OCI-M2 (cell line): ENCODE measurements around the gene HK3.

Experiments
- DNase-seq: peaks from one replicate; lab custom pipeline; 2025; ENCODE audit not compliant: unreplicated experiment; lab: John Stamatoyannopoulos, UW

HK3 gene

DNA sequence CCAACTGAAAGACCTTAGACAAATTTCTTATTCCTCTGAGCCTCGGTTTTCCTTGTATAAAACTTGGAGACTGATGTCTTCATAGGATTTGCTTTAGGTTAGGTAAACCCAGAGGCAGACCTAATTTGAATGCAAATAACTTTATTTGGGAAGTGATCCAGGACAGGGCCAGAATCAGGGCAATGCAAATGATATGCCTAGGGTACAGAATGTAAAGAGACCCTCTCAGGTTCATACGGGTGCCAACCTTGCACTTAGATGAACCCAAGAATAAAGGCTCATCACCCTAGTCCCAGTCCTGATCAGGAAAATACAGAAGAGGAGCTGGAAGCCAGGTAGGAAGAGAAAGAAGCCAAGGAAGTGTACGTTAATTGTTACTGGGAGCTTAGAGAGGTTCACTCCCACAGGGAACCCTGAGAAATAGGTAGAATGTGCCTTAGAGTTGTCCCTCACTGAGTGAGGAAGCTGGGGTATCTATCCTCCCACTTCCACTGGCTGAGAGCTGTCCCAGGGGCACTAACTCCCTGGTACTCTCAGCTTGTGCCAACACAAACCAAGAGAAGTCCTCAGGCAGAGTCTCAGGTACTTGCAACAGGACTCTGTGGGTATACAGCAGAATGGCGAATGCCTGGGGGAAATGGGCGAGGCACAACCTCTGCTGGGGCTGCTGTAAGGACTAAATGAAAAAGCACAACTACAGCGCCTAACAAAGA, 3.1 kb upstream of the HK3 start:
- DNase-seq = no peak

DNA sequence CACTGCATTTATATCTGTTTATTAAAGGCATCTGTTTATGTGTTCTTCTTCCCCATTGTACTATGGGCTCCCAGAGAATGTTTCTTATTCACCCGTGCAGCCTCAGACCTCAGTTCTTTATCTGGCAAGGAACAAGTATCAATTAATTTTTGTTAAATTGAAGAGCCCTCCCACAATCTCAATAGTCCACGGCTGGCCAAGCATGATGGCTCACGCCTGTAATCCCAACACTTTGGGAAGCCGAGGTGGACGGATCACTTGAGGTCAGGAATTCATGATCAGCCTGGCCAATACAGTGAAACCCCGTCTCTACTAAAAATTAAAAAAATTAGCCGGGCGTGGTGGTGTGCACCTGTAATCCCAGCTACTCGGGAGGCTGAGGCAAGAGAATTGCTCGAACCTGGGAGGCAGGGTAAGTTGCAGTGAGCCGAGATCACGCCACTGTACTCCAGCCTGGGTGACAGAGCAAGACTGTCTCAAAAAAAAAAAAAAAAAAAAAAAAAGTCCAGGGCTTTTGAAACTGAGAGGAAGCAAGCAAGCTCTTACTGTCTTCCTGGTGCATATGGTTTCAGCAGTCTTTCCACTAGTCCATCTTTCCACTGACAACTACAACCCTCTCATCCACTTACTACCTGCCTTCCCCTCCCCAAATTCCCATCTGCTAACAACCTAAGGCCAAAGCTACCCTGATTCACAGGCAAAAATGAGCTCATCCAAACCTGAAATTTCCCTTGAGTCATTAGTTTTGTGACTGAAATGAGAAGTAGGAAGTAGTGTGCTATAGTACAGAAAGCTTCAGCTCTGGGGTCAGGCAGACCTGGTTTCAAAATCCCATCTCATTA, 2.3 kb upstream of the HK3 start:
- no peak for DNase-seq

DNA sequence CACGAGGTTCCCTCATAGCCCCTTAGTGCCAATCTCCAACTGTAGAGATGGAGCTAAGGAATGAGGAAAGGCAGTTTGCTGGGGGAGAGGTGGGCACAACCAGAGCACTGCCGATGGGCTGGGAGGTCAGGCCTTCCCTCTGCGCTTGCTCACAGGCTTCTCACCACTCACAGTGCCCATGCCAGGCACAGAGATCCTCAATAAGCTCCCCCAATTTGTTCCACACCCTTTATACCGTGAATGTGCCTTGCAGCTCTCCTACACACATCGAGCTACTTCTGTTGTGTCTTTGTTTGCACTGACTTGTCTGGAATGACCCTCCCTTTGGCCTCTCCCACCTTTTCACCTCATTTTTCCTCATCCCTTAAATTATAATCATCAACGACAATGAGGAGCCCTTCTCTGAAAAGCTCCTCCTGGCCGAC, 1.6 kb upstream of the HK3 start:
- no peak for DNase-seq

DNA sequence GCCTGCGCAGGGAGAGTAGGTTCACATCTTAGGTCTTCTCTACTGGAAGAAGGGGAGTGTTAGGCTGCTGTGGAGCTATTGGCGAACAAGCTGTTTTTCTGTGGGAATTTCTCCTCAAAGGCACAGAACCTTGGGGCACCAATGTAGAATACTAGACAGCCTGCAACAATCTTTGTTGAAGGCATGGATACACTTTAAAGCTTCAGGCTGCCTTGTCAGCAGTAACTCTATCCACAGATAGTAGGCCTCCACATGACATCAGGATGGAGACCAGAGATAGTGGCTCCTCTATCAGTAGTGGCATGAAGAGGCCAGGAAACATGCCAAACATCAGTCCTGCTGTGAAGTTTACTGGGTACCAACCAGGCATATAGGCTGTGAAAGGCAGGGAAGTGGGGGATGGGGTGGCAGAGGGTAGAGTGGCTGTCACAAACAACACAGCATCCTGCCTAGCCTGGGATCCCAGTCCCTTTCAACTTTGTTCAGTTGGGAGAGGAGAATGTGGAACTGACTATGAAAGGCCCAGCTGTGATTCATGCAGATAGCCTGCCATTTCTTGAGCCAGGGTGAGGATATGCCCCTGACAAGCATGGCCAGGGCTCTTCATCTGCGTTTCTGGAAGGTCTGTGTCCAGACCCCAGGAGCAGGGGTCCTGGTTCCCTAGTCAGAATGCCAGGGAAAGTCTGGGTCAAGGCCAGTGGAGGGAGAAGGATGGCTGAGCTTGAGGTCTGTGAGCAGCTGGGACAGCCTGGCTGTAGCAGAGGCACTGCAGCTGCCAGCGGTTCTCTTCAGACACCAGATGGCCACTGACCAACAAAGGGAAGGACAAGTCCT, 1.0 kb upstream of the HK3 start:
- no peak for DNase-seq

DNA sequence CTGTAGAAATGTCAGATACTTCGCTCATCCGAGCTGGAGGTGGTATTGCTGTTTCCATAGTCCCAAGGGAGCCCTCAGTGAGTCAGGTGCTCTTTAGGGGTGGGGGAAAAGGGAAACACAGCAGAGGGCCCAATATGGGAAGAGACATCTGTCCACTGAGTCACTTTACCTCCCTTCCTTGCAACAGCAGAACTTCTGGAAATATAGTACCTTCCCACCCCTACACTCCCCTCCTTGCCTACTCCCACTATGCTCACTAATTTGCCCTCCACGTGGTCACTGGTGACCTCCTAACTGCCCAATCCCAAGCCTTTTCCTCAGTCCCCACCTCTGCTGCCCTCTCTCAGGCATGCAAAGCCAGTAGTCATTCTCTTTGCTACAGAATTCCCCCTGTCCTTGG, 1.9 kb downstream of the HK3 start:
- DNase-seq = no peak

DNA sequence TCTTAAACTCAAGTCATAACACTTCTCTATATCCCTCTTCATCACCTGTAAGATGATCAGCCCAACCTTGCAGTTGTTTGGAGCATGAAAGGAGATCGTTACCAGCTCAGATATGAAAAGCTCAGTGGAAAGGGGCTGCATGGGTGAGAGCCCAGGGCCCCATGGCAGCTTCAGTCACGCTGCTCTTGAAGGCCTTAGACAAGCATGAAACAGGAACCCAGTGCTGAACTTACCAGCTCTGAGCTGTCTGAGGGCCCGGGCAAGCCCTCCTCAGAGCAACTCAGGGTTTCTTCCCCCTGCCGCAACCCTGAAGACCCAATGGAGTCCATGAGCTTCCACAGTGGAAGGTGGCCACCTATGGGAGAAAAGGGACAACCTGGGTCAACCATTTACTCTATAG, 3.3 kb downstream of the HK3 start:
- no peak for DNase-seq

DNA sequence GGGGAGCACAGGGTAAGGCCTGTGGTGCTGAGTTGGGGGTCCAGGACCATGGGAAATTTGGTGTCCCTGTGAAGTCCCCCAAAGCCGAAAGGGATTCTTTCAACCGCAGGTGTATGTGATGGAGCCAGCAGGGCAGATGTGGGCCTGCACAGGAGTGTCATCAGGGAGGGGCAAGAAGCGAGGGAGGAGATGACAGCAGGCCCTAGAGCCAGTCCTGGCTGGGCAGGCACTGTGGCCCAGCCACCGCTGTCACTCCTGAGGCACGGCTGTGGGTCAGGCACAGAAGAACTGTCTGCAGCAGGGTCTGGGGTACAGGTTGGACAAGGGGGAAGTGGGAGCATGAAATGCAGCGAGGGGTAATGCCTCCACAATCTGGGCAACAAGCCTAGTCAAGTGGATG, 4.8 kb downstream of the HK3 start:
- DNase-seq = no peak

DNA sequence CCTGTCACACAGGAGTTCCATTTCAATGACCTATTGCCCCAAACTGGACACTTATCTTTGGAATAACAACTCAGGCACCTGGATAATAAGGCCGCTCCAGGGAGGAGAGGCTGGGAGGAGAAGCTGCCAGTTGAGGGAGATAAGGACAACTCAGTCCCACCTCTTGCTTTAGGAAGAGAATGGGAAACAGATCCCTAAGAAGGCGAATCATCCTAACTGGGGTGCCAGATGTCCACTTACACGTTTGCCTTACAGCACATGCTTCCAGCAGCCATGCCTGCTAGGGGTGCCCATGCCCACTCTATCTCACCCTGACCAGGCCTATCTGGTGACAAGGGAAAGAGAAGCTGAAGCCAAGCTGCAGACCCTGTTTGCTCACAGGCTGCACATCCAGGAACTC, 6.5 kb downstream of the HK3 start:
- no peak for DNase-seq

DNA sequence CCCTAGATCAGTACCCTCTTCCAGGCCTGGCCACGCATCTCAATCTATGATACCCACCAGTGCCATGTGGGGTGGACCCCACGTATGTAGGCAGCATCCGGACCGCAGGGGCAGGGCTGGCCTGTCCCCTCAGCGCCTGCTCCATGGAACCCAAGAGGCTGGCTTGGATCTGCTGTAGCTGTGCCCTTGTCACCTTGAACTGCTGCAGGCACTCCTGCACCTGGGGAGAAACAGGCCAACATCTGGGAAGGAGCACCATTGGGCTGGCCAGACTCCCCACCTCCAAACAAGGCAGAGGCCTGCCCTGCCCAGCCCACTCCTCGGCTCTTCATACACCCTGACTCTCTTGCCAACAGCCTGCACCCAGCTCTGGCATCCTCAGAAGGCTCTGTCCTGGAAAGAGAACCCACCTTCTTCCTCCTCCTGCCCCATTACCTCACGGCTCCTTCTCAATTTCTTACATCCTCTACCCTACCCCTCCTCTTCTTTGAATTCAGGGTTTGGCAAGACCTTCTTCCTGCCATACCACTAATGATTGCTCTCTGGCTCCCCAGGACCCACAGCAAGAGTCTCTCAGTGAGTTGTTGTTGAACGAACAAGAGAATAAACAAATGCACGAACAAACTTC, 7.7 kb downstream of the HK3 start:
- no peak for DNase-seq

DNA sequence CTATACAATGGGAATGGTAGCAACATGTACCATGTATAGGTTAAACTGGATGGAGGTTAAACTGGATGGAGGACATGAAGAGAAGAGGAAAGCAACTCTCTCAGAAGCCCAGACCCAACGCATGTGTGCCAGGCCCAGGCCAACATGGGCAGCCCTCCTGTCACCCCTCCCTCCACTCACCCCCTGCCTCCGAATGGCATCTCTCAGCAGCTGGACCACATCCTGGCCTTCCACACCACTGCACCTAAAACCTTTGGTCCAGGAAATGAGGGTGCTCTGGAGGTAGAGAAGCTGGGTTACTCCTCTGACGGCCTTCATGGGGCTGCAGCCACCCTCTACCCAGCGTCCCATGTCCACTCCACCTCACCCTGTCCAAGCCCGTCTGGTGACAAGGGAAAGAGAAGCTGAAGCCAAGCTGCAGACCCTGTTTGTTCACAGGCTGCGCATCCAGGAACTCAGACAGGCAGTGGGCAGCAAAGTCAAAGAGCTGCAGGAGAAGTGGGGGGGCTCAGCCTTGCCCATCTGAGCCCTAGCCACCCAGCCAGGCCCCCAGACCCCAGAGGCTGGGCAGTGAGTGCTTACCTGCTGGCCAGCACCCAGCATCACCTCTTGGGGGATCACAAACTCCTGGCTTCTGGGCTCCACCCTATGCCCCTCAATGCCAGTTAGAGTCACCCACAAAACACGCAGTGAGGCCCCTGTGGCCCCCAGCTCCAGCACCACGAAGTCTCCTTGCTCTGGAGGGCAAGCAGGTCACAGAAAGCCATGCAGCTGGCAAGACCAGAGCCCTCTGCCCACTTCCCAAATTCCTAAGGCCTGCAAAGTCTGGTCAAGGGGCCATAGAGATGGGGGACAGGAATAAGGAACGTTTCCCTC, 8.5 kb downstream of the HK3 start:
- no peak for DNase-seq

DNA sequence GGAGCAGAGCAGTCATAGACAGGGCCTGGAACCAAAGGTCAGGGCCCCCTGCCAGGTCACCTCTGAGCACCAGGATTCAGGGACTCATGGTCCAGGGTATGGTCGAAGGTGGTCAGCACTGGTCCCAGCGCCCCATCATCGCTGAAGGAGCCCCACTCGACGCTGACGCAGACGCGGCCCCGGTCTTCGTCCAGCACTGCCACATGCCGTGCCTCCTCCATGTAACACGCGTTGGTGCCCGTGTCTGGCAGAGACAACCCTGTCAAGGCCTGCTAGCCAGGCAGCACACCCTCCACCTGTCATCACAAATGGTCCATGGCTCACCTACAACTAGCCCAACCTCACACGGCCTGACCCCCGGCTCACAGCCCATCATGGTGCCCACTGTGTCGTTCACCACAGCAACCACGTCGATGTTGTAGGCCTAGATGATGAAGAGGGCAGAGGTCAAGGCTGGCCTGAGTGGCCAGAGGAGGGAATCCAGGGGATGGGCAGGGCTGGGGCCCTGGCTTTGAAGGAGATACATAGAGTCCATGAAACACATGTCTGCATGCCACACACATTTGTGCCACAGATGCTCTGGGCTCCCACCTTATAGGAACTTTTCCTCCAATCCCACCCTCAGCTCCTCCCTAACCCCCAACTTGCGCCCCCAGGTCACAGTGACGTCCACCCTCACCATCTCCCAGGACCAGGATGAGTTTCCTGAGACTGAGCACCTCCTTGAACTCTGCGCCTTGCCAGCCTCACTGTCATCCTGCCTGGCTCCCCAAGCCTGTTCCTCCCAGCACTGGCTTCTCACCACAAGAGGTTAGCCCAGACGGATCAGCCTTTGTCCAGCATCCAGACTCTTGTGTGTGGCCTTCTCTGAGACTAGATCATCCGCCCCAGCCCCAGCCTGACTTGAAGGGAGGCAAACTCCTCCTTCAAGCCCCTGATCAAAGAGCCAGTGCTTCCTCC, 9.5 kb downstream of the HK3 start:
- DNase-seq = no peak

DNA sequence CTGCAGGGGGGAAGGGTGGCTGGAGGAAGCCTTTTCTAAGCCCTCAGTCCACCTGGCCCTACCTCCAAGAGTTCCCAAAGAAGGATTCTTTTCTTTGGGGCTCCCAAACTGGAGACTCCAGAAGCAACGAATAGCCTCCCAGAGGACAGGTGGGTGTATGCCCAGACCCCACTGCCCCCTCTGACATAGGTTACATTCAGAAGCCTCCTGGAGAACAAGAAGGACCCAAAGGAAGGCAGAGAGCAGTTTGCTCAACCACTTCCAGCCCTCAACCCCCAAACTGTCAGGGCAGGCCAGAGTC, 10.3 kb downstream of the HK3 start:
- no peak for DNase-seq

DNA sequence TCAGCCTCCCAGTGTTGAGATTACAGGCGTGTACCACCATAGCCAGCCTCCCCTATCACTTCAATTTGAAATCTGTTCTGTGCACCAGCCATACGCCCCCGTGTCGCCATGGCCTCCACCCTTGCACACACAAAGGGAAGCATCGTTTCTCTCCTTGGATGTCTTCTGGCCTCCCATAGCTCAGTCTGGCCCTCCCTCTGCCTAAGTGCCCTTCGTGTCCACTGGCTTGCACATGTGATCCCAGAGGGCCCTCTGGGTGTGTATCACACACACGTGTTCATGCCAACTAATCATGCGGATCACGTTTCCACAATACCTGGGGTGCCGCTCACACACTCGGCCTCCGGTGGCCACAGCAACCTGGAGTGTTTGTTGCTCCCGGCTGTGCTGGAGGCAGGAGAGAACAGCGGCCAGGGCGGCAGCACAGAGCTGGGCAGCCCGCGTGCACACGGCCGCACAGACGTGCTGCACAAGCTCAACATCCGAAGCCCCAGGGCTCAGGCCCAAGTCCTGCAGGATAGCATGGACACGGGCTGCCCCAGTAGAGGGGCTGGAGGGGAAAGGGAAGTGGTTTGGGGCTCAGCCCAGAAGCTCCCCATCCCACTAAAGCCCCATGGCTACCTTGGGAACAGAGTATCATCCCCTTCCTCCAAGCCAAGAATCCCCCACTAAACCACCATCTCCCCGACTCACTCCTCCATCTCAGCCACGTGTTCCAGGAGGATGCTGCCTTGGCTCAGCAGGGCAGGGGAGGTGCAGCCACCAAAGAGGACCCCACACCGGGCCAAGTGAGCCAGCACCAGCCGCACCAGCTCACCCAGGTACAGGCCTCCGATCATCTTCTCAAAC, 10.9 kb downstream of the HK3 start:
- no peak for DNase-seq

DNA sequence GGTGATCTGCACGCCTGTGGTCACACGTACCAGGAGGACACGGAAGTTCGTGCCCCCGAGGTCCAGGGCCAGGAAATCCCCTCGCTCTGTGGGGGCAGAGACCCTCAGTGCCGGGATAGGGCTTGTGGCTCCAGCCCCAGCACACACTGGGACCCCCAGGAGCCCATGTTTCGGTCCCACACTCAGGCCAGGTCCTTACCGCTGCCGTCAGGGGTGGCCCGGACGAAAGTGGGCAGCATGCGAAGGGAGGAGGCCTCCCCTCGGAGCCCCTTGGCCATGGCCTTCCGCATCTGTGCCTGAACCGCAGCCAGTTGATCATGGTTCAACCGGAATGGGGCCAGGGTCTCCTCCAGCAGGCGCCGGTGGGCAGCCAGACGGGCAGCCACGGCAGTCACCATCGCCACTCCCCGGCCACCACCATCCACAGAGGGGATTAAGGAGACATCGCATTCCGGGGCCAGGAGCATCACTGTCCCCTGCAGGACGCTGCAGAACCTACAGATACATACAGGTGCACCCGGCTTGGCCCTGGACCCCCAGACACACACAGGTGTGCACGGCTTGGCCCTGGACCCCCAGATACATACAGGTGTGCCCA, 11.8 kb downstream of the HK3 start:
- no peak for DNase-seq

DNA sequence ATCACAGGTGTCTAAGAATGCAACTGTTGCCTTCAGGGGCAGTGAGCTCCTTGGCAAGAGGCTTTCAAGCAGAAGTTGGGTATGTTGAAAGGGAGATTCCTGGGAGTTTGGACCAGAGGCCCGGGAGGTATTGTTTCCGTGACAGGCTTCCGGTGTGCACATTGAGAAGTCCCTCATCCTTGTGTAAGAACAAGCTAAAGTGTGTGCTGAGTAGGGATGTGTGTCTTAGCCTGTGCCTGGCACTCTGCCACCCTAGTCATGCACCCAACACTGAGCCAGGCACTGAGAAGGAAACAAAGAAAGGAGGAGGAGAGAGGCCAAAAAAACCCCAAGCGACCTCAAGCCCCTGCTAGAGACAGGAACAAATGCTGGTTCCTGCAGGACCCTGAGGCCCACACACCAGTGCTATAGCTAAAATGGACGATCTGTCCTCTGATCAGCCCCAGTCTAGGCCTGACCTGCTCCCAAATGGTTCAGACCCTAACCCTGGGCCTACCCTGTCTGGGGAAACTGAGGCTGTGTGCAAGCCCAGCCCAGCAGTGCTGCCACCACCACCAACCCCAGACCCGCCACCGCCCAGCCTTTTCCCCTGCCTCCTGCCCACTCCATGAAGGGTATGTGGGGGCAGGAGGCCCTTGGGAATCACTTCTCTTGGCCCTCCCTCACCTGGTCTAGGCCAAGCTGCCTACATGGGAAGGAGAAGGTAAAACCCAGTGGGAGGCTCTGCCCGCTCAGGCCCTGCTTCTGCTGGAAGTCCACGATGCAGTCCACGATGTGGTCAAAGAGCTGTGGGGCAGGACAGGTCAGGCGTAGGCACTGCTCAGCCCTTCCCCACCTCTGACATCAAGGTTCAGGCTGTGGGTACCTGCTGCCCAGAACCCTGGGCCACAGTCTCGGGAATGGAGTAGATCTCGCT, 12.6 kb downstream of the HK3 start:
- no peak for DNase-seq

DNA sequence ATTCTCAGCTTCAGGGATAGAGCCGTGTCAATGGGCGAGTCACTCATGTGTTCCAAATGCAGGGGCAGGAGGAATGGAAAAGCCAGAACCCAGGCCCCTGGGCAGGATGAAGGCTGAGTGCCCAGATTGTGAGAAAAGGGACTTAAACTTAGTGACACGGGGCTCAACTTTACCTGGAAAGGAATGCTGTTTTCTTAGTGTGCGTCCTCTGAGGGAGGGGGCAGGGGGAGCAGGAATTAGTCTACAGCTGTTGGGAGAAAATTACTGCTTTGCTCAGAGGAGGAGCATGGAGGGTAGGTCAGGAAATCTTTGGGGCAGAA, 14.6 kb downstream of the HK3 start:
- DNase-seq = no peak
